Kidney epithelial cell (primary cell): ENCODE measurements around the gene PLBD1. TPM values are rescaled to one million over a fixed set of nuclear protein-coding genes. Genes with fewer than 3 reads are reported as not detected.

Experiments used
- DNase-seq: peaks from one replicate; pipeline ENCODE4 v3.0.0-alpha.2; 2010; ENCODE audit warnings: low read depth
- H3K27me3 ChIP-seq: 2 replicates; pipeline ENCODE4 v1.6.0; 2011; ENCODE audit warnings: low read length; ENCODE audit not compliant: control insufficient read depth, insufficient read depth
- H3K36me3 ChIP-seq: 2 replicates; pipeline ENCODE4 v1.5.1; 2011; ENCODE audit warnings: low read length; ENCODE audit not compliant: control insufficient read depth, insufficient read depth
- H3K4me3 ChIP-seq: 2 replicates; pipeline ENCODE4 v1.5.1; 2011; ENCODE audit warnings: low read depth, mild to moderate bottlenecking, control low read depth, low read length
- CTCF ChIP-seq: IDR thresholded peaks from 2 replicates; pipeline ENCODE4 v1.5.1; 2011; ENCODE audit warnings: mild to moderate bottlenecking, moderate library complexity, low read length, control low read depth, inconsistent platforms; ENCODE audit not compliant: insufficient read depth, poor library complexity, severe bottlenecking
- total RNA-seq: library from RNA; depleted of rRNA; stranded (reverse); fragments of >200 nt; gene quantifications from 2 replicates; pipeline ENCODE4 v1.2.3, GENCODE V29; 2015

Gene PLBD1
- 6.3 and 6.6 TPM in 2 replicates for total RNA-seq

GRCh38 chr12:14567351-14568162 is at the start of gene PLBD1:
Gene PLBD1, minus strand, starts transcription at chr12:14567883. Its CDS starts 187 bp downstream, at chr12:14567696.
- no peak for TF ChIP-seq CTCF
- peak within 1 kb of the TSS; percentile 36 for H3K4me3 ChIP-seq
- H3K36me3 ChIP-seq = no peaks in the 10 kb centered on the region
- DNase-seq = no peak
- H3K27me3 ChIP-seq = no peaks in the 10 kb centered on the region

- no peak for DNase-seq
- TF ChIP-seq CTCF = no peak
- Histone ChIP-seq H3K4me3 (no peak overlapping the region), H3K36me3 (no peaks in the 10 kb centered on the region), H3K27me3 (no peaks in the 10 kb centered on the region)
Observed at GRCh38 chr12:14614704-14615121, 47.0 kb upstream of the PLBD1 start.

- H3K36me3 ChIP-seq = no peaks in the 10 kb centered on the region
- H3K27me3 ChIP-seq = no peaks in the 10 kb centered on the region
- no peak for TF ChIP-seq CTCF
- DNase-seq = no peak
- H3K4me3 ChIP-seq = no peak overlapping the region
Observed at GRCh38 chr12:14613718-14614117, 46.0 kb upstream of the PLBD1 start.

GRCh38 chr12:14612898-14613445 is 45.3 kb upstream of the PLBD1 start:
- TF ChIP-seq CTCF = no peak
- Histone ChIP-seq H3K36me3 (no peaks in the 10 kb centered on the region), H3K4me3 (no peak overlapping the region), H3K27me3 (no peaks in the 10 kb centered on the region)
- no peak for DNase-seq

GRCh38 chr12:14612250-14612649 is 44.6 kb upstream of the PLBD1 start:
- H3K36me3 ChIP-seq = no peaks in the 10 kb centered on the region
- TF ChIP-seq CTCF = no peak
- H3K4me3 ChIP-seq = no peak overlapping the region
- no peak for DNase-seq
- H3K27me3 ChIP-seq = no peaks in the 10 kb centered on the region

- H3K27me3 ChIP-seq = no peaks in the 10 kb centered on the region
- H3K4me3 ChIP-seq = no peak overlapping the region
- DNase-seq = no peak
- no peaks in the 10 kb centered on the region for H3K36me3 ChIP-seq
- TF ChIP-seq CTCF = no peak
Observed at GRCh38 chr12:14611640-14612203, 44.0 kb upstream of the PLBD1 start.
